GM20000 (cell line): Measurements from ENCODE around the gene TSPAN19.
"Not testable (repeated sequence)": the region's sequence is repeated elsewhere in the genome, so short reads cannot be mapped to it uniquely, and the experiment has no call there.

Experiments used
- DNase-seq: peaks from one replicate; pipeline ENCODE4 v3.0.0; 2012; ENCODE audit warnings: low spot score
- CTCF ChIP-seq: IDR thresholded peaks from 2 replicates; pipeline ENCODE4 v1.5.1; 2012; ENCODE audit warnings: mild to moderate bottlenecking, control low read depth; ENCODE audit errors: extremely low read depth, missing control alignments

The TSPAN19 gene

GRCh38 chr12:85017618-85018017 lies 18.5 kb downstream of the TSPAN19 start:
- DNase-seq = no peak
- TF ChIP-seq CTCF = no peak

GRCh38 chr12:85017133-85017532 lies 18.9 kb downstream of the TSPAN19 start:
- DNase-seq = no peak
- no peak for TF ChIP-seq CTCF

- no peak for DNase-seq
- no peak for TF ChIP-seq CTCF
These were observed 19.7 kb downstream of the TSPAN19 start for GRCh38 chr12:85016413-85016812.

- no peak for DNase-seq
- no peak for TF ChIP-seq CTCF
These were observed 28.2 kb downstream of the TSPAN19 start for GRCh38 chr12:85007836-85008235.

GRCh38 chr12:85006206-85006605 lies 29.9 kb downstream of the TSPAN19 start:
- no peak for TF ChIP-seq CTCF
- no peak for DNase-seq

GRCh38 chr12:85005615-85006014 lies 30.5 kb downstream of the TSPAN19 start:
- no peak for TF ChIP-seq CTCF

GRCh38 chr12:85005047-85005446 lies 31.0 kb downstream of the TSPAN19 start:
- not testable (repeated sequence) for DNase-seq

More at GRCh38 chr12:85005615-85006014, 30.5 kb downstream of the TSPAN19 start:
- DNase-seq = no peak

GRCh38 chr12:85004204-85004603 lies 31.9 kb downstream of the TSPAN19 start:
- no peak for TF ChIP-seq CTCF
- no peak for DNase-seq
